Pancreas (tissue), 10 donors: Measurements from ENCODE around the gene SHB. TPM values are rescaled to one million over a fixed set of nuclear protein-coding genes. Genes with fewer than 3 reads are reported as not detected.

Source experiments
- ATAC-seq, 4 donors: fragments of 200-7000 bp; cut with Tn5 transposase; one replicate each; pipeline versions ENCODE4 v1.8.0 to v1.9.1; 2020; ENCODE audit warnings: mild to moderate bottlenecking in 4 of 4, moderate library complexity in 4 of 4
- DNase-seq, 6 donors: peaks; one replicate each; pipeline ENCODE4 v3.0.0-alpha.2; 2020
- FAIRE-seq: peaks from 2 replicates; lab custom pipeline; 2012; peaks lifted over from hg19 to GRCh38; lab: Jason Lieb, UNC
- H3K27ac ChIP-seq, 4 donors: fragments of 200-600 bp; sonication (generic); 1 replicate in 3 of 4; 2 replicates in 1 of 4; pipeline versions ENCODE4 v1.5.0 to v1.8.0; 2020
- H3K27me3 ChIP-seq, 4 donors: fragments of 200-600 bp; one replicate each; pipeline ENCODE4 v1.8.0; 2021
- H3K36me3 ChIP-seq, 3 donors: fragments of 200-600 bp; sonication (generic) in 1 of 3; one replicate each; pipeline versions ENCODE4 v1.5.0 to v1.8.0; 2020 to 2021
- H3K4me1 ChIP-seq, 3 donors: fragments of 200-600 bp; one replicate each; pipeline ENCODE4 v1.8.0; 2021
- H3K4me3 ChIP-seq, 4 donors: fragments of 200-600 bp; sonication (generic) in 2 of 4; one replicate each; pipeline versions ENCODE4 v1.5.0 to v1.8.0; 2020 to 2021
- H3K9me3 ChIP-seq, 4 donors: fragments of 200-600 bp; one replicate each; pipeline ENCODE4 v1.8.0; 2021
- CTCF ChIP-seq, 4 donors: fragments of 200-600 bp; sonication (generic) in 3 of 4; IDR thresholded peaks; one replicate each; pipeline versions ENCODE4 v1.5.0 to v1.8.0; 2021; ENCODE audit warnings: antibody characterized with exemption in 4 of 4
- whole genome bisulfite sequencing, 2 donors: extraction: QIAGEN DNeasy Blood & Tissue Kit; methylation state at CpG; one replicate each; pipeline ENCODE4 v1.1.7; 2013; 5-methylcytosine and 5-hydroxymethylcytosine counted together
- intact Hi-C, 3 donors: fragments of 100-400 bp; cut with DNase I; formaldehyde crosslinking; loops; one replicate each; pipeline versions ENCODE4 v1.11.1 to v1.14.2; 2022
- polyA plus RNA-seq, 2 donors: library from polyadenylated mRNA; stranded (reverse); fragments of 200-250 nt; gene quantifications; one replicate each; pipeline ENCODE4 v1.2.3, GENCODE V29; 2013
- total RNA-seq, 6 donors: library from RNA; stranded (reverse); fragmentation: NEBNext Ultra II Directional in 4 of 6; extraction: Animal tissue kit (Norgen Biotek cat#: 25700) in 4 of 6; gene quantifications; one replicate each; pipeline versions ENCODE4 v1.2.1 to v1.2.4, GENCODE V29; 2021 to 2023
- donor health status: healthy with polysubstance abuse.
- donor health status: DM: no; HTN: no; CAD: no; lungs with moderate emphysema.
- donor health status: DM: no; HTN: no; CAD: no.
- donor health status: control.
- donor health status: control.
- donor health status: Bipolar disorder and iron deficiency.
- donor health status: DM: yes; HTN: yes; CAD: no.
- donor health status: DM: no; HTN: no; CAD: no.
- donor health status: DM: no; HTN: no; CAD: no.
- donor health status: DM: yes; HTN: yes; CAD: no.

Gene SHB
- total and polyA plus RNA-seq, 8 donors, result 11.5 to 24.2 (median 19.2) TPM

- Histone ChIP-seq H3K9me3 (no peaks in the 10 kb centered on the region), H3K36me3 (peaks cover 0 to 5% (median 2%) of the 10 kb centered on the region in 3 donors), H3K27ac (no peak overlapping the region), H3K4me3 (no peak overlapping the region), H3K4me1 (peaks cover 8 to 12% (median 12%) of the 10 kb centered on the region in 3 donors), H3K27me3 (no peaks in the 10 kb centered on the region)
- DNase-seq, result no peak
- no peak for ATAC-seq
- TF ChIP-seq CTCF (IDR thresholded peaks at IDR 0.05), result no peak
- no peak for FAIRE-seq
- intact Hi-C loops, result loop anchor here in 1 of 3 donors (10.0 kb wide), 1 partner anchor 160 kb away; no protein-coding TSS in a partner anchor
These were observed 144.5 kb downstream of the SHB start for GRCh38 chr9:37924538-37924937.

GRCh38 chr9:37923796-37924427 is 145.1 kb downstream of the SHB start:
- TF ChIP-seq CTCF (IDR thresholded peaks at IDR 0.05), result no peak
- Histone ChIP-seq H3K27me3 (no peaks in the 10 kb centered on the region), H3K36me3 (peaks cover 0 to 9% (median 4%) of the 10 kb centered on the region in 3 donors), H3K9me3 (no peaks in the 10 kb centered on the region), H3K4me1 (peaks cover 8 to 12% (median 12%) of the 10 kb centered on the region in 3 donors), H3K4me3 (no peak overlapping the region), H3K27ac (no peak overlapping the region)
- ATAC-seq (no peak), DNase-seq (peak in 1 of 6 donors; percentile 48), FAIRE-seq (no peak)
- intact Hi-C loops, result loop anchor here in 1 of 3 donors (10.0 kb wide), 1 partner anchor 161 kb away; no protein-coding TSS in a partner anchor
- 93 to 96% methylated on average over 25 of the region's 25 CpGs for WGBS, 2 donors

GRCh38 chr9:37923118-37923795 is 145.8 kb downstream of the SHB start:
- 83 to 86% methylated on average over 14 of the region's 14 CpGs for WGBS, 2 donors
- no peaks in the 10 kb centered on the region for H3K9me3 ChIP-seq
- H3K27me3 ChIP-seq, result no peaks in the 10 kb centered on the region
- H3K4me1 ChIP-seq, result peaks cover 8 to 12% (median 12%) of the 10 kb centered on the region in 3 donors
- DNase-seq (peak in 1 of 6 donors; percentile 55), FAIRE-seq (no peak), ATAC-seq (peak in 2 of 4 donors; percentile 9 to 40)
- peak overlapping the region in 2 of 4 donors; percentile 18 to 55 for H3K27ac ChIP-seq
- no peak for TF ChIP-seq CTCF (IDR thresholded peaks at IDR 0.05)
- no peak overlapping the region for H3K4me3 ChIP-seq
- intact Hi-C loops, result loop anchor here in 1 of 3 donors (10.0 kb wide), 1 partner anchor 162 kb away; no protein-coding TSS in a partner anchor
- H3K36me3 ChIP-seq, result peaks cover 0 to 13% (median 5%) of the 10 kb centered on the region in 3 donors

- H3K27ac ChIP-seq, result peak overlapping the region in 3 of 4 donors; percentile 12 to 55 (median 18)
- intact Hi-C loops, result loop anchor here in 1 of 3 donors (10.0 kb wide), 1 partner anchor 162 kb away; no protein-coding TSS in a partner anchor
- ATAC-seq (peak in 3 of 4 donors; percentile 33 to 78 (median 45)), DNase-seq (peak in 1 of 6 donors; percentile 52), FAIRE-seq (no peak)
- H3K9me3 ChIP-seq, result no peaks in the 10 kb centered on the region
- no peaks in the 10 kb centered on the region for H3K27me3 ChIP-seq
- WGBS, 2 donors, result 42 to 50% methylated on average over 13 of the region's 13 CpGs
- no peak overlapping the region for H3K4me3 ChIP-seq
- H3K4me1 ChIP-seq, result peaks cover 8 to 12% (median 12%) of the 10 kb centered on the region in 3 donors
- peaks cover 0 to 18% (median 5%) of the 10 kb centered on the region in 3 donors for H3K36me3 ChIP-seq
- no peak for TF ChIP-seq CTCF (IDR thresholded peaks at IDR 0.05)
These were observed 146.5 kb downstream of the SHB start for GRCh38 chr9:37922363-37923117.
